Measurements from ENCODE around the gene PLXDC2.

Gene PLXDC2

DNA sequence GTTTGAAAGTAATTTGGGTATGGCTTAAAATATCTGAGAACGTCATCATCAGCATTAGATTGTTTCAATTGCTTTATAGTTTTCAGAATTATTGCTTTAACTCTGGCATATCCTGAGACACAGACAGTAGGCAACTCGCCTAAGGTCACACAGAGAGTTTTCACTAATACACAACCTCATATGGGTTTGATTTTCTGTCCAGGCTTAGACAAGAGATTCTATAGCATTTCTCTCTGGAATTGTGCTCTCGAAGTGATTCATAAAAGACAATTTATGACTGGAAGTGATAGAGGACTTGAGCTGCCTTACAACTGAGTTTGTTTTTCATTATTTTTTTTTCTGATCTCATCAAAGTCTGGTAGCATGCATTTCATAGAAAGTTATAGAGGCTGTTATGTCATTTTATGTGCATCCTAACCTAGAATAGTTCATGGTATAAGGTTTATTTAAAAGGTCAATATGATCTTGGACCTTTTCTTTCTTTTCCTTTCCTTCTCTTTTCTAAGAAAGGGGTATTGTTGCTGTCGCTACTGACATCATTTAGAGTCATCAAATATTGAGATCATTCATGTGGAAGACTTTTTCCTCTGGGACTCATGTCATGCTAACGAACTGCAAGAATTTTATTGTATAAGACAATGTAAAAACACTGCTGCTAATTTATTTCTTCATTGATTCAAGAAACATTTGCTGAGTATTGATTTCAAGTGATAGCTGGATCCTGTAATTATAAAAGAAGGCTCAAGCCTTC lies 278.2 kb downstream of the PLXDC2 start:
- no peak overlapping the region for H3K27ac ChIP-seq
- no peak for TF ChIP-seq CTCF (conservative IDR thresholded peaks at IDR 0.05)

GRCh38 chr10:20100171-20100570 lies 283.9 kb downstream of the PLXDC2 start:
- H3K27ac ChIP-seq, result no peak overlapping the region
- TF ChIP-seq CTCF (conservative IDR thresholded peaks at IDR 0.05), result no peak

- H3K27ac ChIP-seq, result no peak overlapping the region
Observed at GRCh38 chr10:20105236-20105635, 289.0 kb downstream of the PLXDC2 start.

GRCh38 chr10:20105931-20106330 lies 289.7 kb downstream of the PLXDC2 start:
- no peak for TF ChIP-seq CTCF (conservative IDR thresholded peaks at IDR 0.05)
- no peak overlapping the region for H3K27ac ChIP-seq

More at GRCh38 chr10:20105236-20105635, 289.0 kb downstream of the PLXDC2 start:
- no peak for TF ChIP-seq CTCF (conservative IDR thresholded peaks at IDR 0.05)

DNA sequence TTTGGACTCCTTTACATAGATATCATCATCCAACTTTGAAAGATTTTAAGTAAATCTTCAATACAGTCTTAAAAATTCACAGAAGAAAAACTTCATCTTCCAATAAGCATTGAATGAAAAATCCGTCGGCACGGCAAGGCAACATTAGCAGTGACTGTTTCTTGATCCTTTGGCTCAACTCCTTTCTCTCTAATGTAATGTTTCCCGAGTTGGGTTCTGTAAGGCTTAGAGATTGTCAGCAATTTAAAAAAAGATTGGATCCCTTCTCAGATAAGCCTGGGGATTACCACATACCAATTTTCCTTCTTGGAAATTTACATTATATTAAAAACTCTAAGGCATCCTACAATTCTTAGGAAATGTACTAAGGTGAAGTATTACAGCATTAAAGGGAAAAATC lies 291.8 kb downstream of the PLXDC2 start:
- H3K27ac ChIP-seq, result no peak overlapping the region
- no peak for TF ChIP-seq CTCF (conservative IDR thresholded peaks at IDR 0.05)

DNA sequence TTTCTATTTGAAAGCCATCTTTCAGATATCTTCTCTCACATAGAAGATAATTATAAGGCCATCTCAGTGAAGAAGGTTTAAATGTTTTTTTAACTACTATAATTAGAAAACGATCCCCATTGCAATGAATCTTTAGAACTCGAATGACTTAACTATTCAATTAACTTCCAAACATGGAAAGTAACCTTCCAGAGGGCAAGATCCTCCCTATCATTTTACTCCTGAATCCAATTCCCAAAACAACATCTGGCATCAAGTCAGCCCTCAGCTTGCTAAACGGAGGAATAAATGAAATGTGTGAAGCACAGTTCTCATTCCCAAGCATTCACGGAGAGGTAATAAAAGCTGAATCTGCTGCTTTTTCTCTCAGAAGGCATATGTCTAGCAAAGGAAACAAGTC lies 293.4 kb downstream of the PLXDC2 start:
- H3K27ac ChIP-seq, result no peak overlapping the region
- TF ChIP-seq CTCF (conservative IDR thresholded peaks at IDR 0.05), result no peak

DNA sequence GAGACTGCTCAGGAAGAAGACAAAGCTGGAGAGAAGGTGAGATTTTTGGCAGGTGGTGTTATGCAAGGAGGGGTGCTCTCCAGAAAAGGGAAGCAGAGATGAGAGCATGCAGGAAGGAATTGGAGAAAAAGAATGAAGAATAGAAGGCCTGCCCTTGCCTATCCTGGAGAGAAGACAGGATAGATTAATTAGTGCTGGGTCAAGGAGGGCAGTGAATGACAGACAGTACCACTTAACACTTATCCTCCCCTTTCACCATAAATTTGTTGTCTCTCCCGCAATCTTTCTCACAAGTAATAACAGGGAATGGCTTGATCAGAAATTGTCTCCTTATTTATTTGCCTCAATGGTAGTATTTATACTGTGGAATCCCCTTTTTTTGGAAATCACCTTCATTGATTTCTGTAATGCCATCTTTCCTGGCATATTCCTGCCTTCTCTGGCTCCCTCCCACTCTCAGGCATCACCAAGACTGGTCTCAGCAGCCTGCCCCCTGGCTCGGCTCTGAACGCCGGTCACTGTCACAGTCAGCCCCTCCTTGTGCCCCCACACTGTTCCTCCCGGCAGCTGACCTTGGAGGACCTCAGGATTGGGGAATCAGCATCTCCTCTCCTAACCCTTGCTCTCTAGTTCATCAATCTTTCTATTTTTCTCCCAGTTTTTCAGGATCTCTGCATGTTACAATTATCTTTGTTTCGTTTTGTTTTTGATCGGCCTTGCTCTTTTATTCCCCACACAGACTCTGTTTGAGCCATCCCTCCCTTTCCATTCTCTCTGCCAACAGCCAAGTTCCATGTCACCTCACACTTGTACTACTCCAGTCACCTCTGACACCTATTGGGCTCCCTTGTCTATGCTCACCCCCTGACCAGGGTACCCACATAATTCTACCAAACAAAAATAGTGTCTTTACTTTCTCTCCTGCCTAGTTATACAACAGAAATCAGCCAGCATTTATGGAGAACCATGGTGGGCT lies 294.2 kb downstream of the PLXDC2 start:
- H3K27ac ChIP-seq, result no peak overlapping the region
- no peak for TF ChIP-seq CTCF (conservative IDR thresholded peaks at IDR 0.05)
